Left cardiac atrium (tissue), 4 donors: ENCODE measurements around the gene BMERB1. TPM values are rescaled to one million over a fixed set of nuclear protein-coding genes. Genes with fewer than 3 reads are reported as not detected.

Experiments
- ATAC-seq, 2 donors: fragments of 200-7000 bp; cut with Tn5 transposase; one replicate each; pipeline ENCODE4 v1.9.1; 2020; ENCODE audit warnings: mild to moderate bottlenecking in 2 of 2, moderate library complexity in 2 of 2
- DNase-seq: peaks from one replicate; pipeline ENCODE4 v3.0.0-alpha.2; 2020
- intact Hi-C, 2 donors: fragments of 100-400 bp; cut with DNase I; formaldehyde crosslinking; loops; one replicate each; pipeline versions ENCODE4 v1.14.1 to v1.15.1; 2022 to 2023
- total RNA-seq, 2 donors: library from RNA; stranded (reverse); fragmentation: NEBNext Ultra II Directional; extraction: Animal tissue kit (Norgen Biotek cat#: 25700); gene quantifications; one replicate each; pipeline ENCODE4 v1.2.1, GENCODE V29; 2021
- donor health status: DM: no; HTN: yes; CAD: no.
- donor health status: DM: no; HTN: yes; CAD: no; lungs with severe emphysema.
- donor health status: DM: yes; HTN: yes; CAD: no.
- donor health status: Dilated cardiomyopathy.

Gene BMERB1
- total RNA-seq, 2 donors from 2014 or later, result 50.0 to 74.3 TPM

DNA sequence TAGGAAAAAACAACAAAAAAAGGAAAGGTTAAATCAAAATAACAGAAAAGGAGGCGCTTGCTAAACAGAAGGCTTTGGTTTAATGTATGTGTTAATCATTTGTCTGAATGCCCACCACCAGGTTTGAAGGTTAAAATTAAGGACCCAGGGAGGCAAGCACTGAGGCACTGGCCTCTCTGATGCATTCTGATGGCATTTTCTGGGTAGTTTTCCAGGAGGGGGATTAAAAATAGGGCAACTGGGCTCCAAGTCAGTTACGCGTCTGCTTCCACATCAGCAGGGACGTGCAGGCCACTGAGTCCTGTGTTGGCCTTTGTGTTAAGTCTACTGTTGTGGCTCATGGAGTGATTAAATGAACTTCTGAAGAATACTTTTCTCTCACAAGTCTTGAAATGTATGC, 181.6 kb downstream of the BMERB1 start:
- ATAC-seq, result no peak
- intact Hi-C loops, result no loop called here
- no peak for DNase-seq

- DNase-seq (no peak), ATAC-seq (no peak)
- intact Hi-C loops, result no loop called here
These were observed 182.2 kb downstream of the BMERB1 start for GRCh38 chr16:15616475-15617165.

- DNase-seq (no peak), ATAC-seq (no peak)
- intact Hi-C loops, result no loop called here
These were observed 183.5 kb downstream of the BMERB1 start for GRCh38 chr16:15617901-15618300.

DNA sequence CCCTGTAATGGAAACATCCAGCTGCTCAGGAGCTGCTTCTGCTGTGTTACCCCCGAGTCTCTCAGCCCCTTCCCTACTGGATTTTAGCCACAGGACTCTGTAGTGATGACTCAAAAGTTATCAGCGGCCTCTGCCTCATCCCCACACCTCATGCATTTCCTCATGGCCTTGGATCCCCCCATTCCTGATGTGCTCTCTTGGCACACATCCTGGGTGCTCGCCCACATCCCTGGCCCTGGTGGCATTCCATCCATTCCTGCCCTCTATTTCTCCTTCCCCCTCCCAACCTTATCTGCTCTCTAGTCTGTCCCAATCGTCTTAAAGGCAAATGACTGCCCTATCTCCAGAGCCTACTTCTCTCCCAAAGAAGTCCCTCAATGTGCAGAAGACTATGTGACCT, 184.0 kb downstream of the BMERB1 start:
- DNase-seq (no peak), ATAC-seq (peak; percentile 44 to 81)
- intact Hi-C loops, result no loop called here

- no peak for DNase-seq
- no peak for ATAC-seq
- intact Hi-C loops, result no loop called here
These were observed 186.3 kb downstream of the BMERB1 start for GRCh38 chr16:15620611-15621195.

GRCh38 chr16:15621456-15621855, 187.1 kb downstream of the BMERB1 start:
- no peak for ATAC-seq
- no peak for DNase-seq
- intact Hi-C loops, result no loop called here

- ATAC-seq, result peak in 1 of 2 donors; percentile 30
- intact Hi-C loops, result no loop called here
- DNase-seq, result no peak
These were observed 187.5 kb downstream of the BMERB1 start for GRCh38 chr16:15621889-15622288.

- no peak for DNase-seq
- intact Hi-C loops, result no loop called here
- ATAC-seq, result no peak
These were observed 197.5 kb downstream of the BMERB1 start for GRCh38 chr16:15631730-15632409.

DNA sequence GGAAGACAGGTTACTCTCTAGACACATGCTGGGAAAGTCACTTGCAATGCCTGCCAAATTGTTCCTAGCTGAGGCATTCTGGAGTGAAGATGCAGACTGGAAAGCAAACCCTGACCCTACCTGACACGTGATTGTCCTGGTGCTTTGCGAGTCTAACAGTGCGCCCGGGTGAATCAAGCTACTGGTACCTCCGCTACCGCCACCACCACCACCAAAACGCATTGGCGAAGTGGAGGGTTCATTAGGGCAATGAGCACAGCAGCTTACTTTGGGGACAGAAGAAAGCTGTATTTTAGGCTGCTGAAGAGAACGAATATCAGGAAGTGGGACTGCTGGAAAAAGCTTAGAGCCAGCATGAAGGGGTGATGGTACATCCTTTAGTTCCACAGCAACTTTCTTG, 201.5 kb downstream of the BMERB1 start:
- intact Hi-C loops, result no loop called here
- no peak for ATAC-seq

GRCh38 chr16:15636392-15636873, 202.0 kb downstream of the BMERB1 start:
- ATAC-seq (no peak), DNase-seq (no peak)
- intact Hi-C loops, result no loop called here

More for the DNA sequence above, 201.5 kb downstream of the BMERB1 start:
- DNase-seq, result no peak

Other genes starting within 250 kb of the BMERB1 start
- 1 to 10 TPM; 8.6 to 9.5 TPM for gene NPIPA5, start 56.3 kb upstream of the BMERB1 start, total RNA-seq
- 1 to 10 TPM; 5.5 to 8.3 TPM for gene MPV17L, start 38.8 kb upstream of the BMERB1 start, total RNA-seq
- 10 to 100 TPM; 39.5 to 50.9 TPM for gene MARF1, start 208.6 kb downstream of the BMERB1 start, total RNA-seq
- 10 to 100 TPM; 17.8 to 19.8 TPM for gene NDE1, start 215.7 kb downstream of the BMERB1 start, total RNA-seq